ENCODE measurements around the gene COPS9.

COPS9 gene

GRCh38 chr2:240147382-240147781 is 11.3 kb upstream of the COPS9 start:
- DNase-seq, result no peak

GRCh38 chr2:240146627-240147278 is 10.6 kb upstream of the COPS9 start:
- DNase-seq, result no peak

- no peak for DNase-seq
Observed at GRCh38 chr2:240146141-240146561, 10.0 kb upstream of the COPS9 start.

GRCh38 chr2:240145461-240145860 is 9.4 kb upstream of the COPS9 start:
- no peak for DNase-seq

- no peak for DNase-seq
Observed at GRCh38 chr2:240144649-240145261, 8.7 kb upstream of the COPS9 start.

- DNase-seq, result peak; percentile 26
Observed at GRCh38 chr2:240143801-240144648, 7.9 kb upstream of the COPS9 start.

- no peak for DNase-seq
Observed at GRCh38 chr2:240143276-240143675, 7.2 kb upstream of the COPS9 start.

- no peak for DNase-seq
Observed at GRCh38 chr2:240142859-240143258, 6.8 kb upstream of the COPS9 start.

- no peak for DNase-seq
Observed at GRCh38 chr2:240142256-240142775, 6.2 kb upstream of the COPS9 start.

- no peak for DNase-seq
Observed at GRCh38 chr2:240141736-240142135, 5.6 kb upstream of the COPS9 start.

- DNase-seq, result no peak
Observed at GRCh38 chr2:240140920-240141319, 4.8 kb upstream of the COPS9 start.

GRCh38 chr2:240140511-240140910 is 4.4 kb upstream of the COPS9 start, which contains the start of gene OTOS:
TSS of gene OTOS (minus strand) at chr2:240140658. CDS start at chr2:240140326, 332 bp downstream.
- DNase-seq, result peak; percentile 94

- DNase-seq, result peak; percentile 45
Observed at GRCh38 chr2:240139666-240140393, 3.7 kb upstream of the COPS9 start.

GRCh38 chr2:240139011-240139441 is 2.9 kb upstream of the COPS9 start:
- DNase-seq, result no peak

- no peak for DNase-seq
Observed at GRCh38 chr2:240138254-240138984, 2.3 kb upstream of the COPS9 start.

GRCh38 chr2:240137596-240138253 is 1.6 kb upstream of the COPS9 start:
- DNase-seq, result no peak

GRCh38 chr2:240136671-240137292 is 677 bp upstream of the COPS9 start:
- no peak for DNase-seq

- DNase-seq, result no peak
Observed at GRCh38 chr2:240135706-240136012, 446 bp downstream of the COPS9 start.

- DNase-seq, result no peak
Observed at GRCh38 chr2:240134956-240135520, 1.1 kb downstream of the COPS9 start.

- DNase-seq, result no peak
Observed at GRCh38 chr2:240134466-240134865, 1.6 kb downstream of the COPS9 start.

- DNase-seq, result no peak
Observed at GRCh38 chr2:240133401-240133800, 2.7 kb downstream of the COPS9 start.

Measured in DMS79 (cell line).